ENCODE results near the gene LIG3. TPM values are rescaled to one million over a fixed set of nuclear protein-coding genes. Genes with fewer than 3 reads are reported as not detected.
A peak's percentile ranks its signal among the peaks of the same experiment; 100 is the strongest.

LIG3 gene
- total RNA-seq, 1 donor from 2014 or later = 29.7 TPM

DNA sequence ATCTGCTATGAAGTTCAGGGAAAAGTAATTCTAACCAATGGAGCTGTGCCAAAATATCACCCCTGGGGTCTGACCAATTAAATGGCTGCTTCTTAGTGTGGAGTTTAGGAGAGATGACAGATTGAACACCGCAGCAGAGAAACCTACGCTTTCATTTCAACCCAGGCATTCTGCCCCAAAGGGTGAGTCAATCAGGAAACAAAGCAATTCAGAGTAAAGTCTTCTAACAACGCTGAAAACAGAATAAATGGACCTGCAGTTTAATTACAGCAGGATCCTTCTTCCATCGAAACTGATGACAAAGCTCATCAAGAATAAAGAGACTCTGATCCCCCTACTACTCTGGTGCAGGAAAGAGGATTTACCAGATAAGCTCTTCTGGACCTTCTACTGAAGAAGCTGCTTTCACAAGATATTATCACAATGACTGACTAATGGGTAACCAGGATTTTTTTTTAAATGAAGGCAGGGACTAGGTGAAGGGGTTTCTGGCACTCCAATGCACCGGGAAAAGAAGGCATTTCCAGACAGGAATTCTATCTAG, 66.5 kb downstream of the LIG3 start:
- Histone ChIP-seq H3K27me3 (no peaks in the 10 kb centered on the region), H3K9me3 (no peaks in the 10 kb centered on the region), H3K36me3 (no peaks in the 10 kb centered on the region), H3K4me3 (no peak overlapping the region), H3K27ac (no peak overlapping the region), H3K4me1 (peaks cover 46% of the 10 kb centered on the region)
- DNase-seq = no peak
- TF ChIP-seq CTCF (IDR thresholded peaks at IDR 0.05) = no peak
- ATAC-seq = no peak
- intact Hi-C loops (cut with DNase I) = no loop called here

DNA sequence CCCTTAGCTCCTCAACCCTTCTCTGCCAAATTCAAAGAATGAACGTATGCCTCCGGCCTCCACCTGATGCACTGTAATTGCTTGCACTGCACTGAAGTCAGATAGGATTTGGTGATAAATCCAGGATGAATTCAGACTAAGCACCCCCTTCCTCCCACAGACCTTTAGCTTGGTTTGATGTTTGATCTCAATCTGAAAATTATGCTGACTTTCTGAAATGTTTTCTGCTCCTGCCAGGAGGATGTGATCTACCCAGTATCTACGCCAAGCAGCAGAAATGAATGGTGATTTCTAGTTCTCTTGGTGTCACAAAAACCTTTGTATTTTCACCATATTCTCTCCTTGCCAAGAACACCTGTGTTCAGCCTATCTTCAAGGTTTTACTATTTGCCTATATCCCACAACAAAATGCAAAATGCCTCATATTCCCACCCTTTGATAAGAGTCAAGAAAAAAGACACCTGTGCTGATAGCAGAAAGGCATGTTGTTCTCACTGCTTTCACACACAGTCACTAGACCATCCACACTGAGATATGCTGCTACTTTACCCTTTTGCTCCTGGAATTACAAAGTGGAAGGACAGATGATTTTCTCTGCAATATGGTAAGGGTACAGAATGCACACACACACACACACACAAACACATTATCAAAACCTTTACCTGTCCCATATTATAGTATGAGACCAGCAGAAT, 68.5 kb downstream of the LIG3 start:
- Histone ChIP-seq H3K27ac (no peak overlapping the region), H3K4me1 (peaks cover 56% of the 10 kb centered on the region), H3K4me3 (no peak overlapping the region), H3K9me3 (no peaks in the 10 kb centered on the region), H3K36me3 (no peaks in the 10 kb centered on the region), H3K27me3 (no peaks in the 10 kb centered on the region)
- ATAC-seq (no peak), DNase-seq (no peak)
- intact Hi-C loops (cut with DNase I) = no loop called here
- TF ChIP-seq CTCF (IDR thresholded peaks at IDR 0.05) = no peak

GRCh38 chr17:35050170-35050569, 69.9 kb downstream of the LIG3 start:
- no peaks in the 10 kb centered on the region for H3K27me3 ChIP-seq
- DNase-seq = no peak
- intact Hi-C loops (cut with DNase I) = no loop called here

DNA sequence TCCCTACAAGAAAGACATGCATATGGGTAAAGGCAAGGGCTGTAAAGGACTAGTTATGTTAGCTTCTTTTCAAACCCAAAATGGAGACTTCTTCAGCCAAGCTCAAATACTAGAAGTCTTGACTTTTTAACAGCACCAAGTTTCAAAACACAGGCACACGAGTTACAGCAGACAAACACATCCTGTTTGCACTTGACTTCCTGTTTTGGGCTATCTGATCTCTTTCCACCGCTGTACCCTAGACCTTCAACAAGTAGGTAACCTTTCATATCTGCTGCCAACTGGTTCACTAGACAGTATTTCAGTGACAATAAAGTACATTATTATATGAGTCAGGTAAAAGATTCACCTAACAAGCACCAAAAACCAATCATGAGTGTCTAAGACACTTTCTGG, 70.9 kb downstream of the LIG3 start:
- no peak for TF ChIP-seq CTCF (IDR thresholded peaks at IDR 0.05)
- H3K9me3 ChIP-seq = no peaks in the 10 kb centered on the region
- DNase-seq (no peak), ATAC-seq (peak; percentile 87)
- H3K4me3 ChIP-seq = peak overlapping the region; percentile 0
- peak overlapping the region; percentile 70 for H3K27ac ChIP-seq
- H3K4me1 ChIP-seq = peaks cover 42% of the 10 kb centered on the region
- H3K27me3 ChIP-seq = no peaks in the 10 kb centered on the region
- intact Hi-C loops (cut with DNase I) = no loop called here
- H3K36me3 ChIP-seq = no peaks in the 10 kb centered on the region

More at GRCh38 chr17:35050170-35050569, 69.9 kb downstream of the LIG3 start:
- Histone ChIP-seq H3K9me3 (no peaks in the 10 kb centered on the region), H3K4me1 (peaks cover 50% of the 10 kb centered on the region), H3K36me3 (no peaks in the 10 kb centered on the region), H3K27ac (no peak overlapping the region), H3K4me3 (no peak overlapping the region)
- no peak for TF ChIP-seq CTCF (IDR thresholded peaks at IDR 0.05)
- ATAC-seq = no peak

DNA sequence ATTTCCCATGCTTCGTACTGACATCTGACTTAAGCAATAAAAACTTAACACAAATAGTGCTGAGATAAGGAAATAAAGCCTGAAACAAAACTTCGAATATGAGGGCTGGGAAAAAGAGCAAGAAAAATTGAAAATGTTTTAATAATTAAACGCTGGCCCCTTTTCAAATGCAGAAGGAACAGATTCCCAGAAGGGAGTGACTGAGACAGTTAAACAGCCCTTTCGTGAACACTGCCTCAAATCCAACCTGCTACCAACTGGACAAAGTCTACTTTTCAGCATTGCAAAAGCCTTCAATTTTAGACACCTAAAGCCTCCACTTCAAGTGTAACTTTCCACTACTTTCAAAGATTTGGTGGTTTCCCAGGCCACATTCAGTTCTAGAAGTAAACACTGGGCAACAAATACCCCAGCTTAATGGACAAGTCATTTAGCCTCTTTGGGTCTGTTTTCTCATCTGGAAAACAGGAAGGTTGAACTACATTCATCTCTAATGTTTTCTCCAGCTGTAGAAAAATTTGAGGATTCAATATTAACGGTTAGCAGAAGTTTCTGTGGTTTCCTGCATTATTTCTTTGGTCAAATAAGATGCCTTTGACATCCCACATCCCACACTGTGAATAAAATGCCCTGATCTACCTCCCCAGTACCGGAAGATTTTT, 71.4 kb downstream of the LIG3 start:
- H3K27ac ChIP-seq = peak overlapping the region; percentile 70

More for the DNA sequence above, 71.4 kb downstream of the LIG3 start:
- H3K4me3 ChIP-seq = peak overlapping the region; percentile 0
- H3K27me3 ChIP-seq = no peaks in the 10 kb centered on the region
- ATAC-seq (no peak), DNase-seq (no peak)
- intact Hi-C loops (cut with DNase I) = no loop called here
- peaks cover 37% of the 10 kb centered on the region for H3K4me1 ChIP-seq
- no peaks in the 10 kb centered on the region for H3K36me3 ChIP-seq
- no peak for TF ChIP-seq CTCF (IDR thresholded peaks at IDR 0.05)
- H3K9me3 ChIP-seq = no peaks in the 10 kb centered on the region
